Activated naive CD4-positive, alpha-beta T cell treated with anti-CD3 and anti-CD28 coated beads for 36 hours (primary cell): ENCODE results near the gene DTNB. TPM values are rescaled to one million over a fixed set of nuclear protein-coding genes. Genes with fewer than 3 reads are reported as not detected.
"Not testable (repeated sequence)": the region's sequence is repeated elsewhere in the genome, so short reads cannot be mapped to it uniquely, and the experiment has no call there.

Source experiments
- CTCF ChIA-PET: fragments of 350-600 bp; sonication (Branson Sonifier 250); formaldehyde crosslinking; loops from one replicate; lab custom pipeline; 2021; ENCODE audit warnings: antibody characterized with exemption; lab: Charles Lee
- DNase-seq: peaks from one replicate; pipeline ENCODE4 v3.0.0-alpha.2; 2020
- H3K27ac Mint-ChIP-seq: one replicate; pipeline ENCODE4 v1.8.0; 2021; ENCODE audit warnings: mild to moderate bottlenecking, mixed read lengths
- H3K27me3 Mint-ChIP-seq: one replicate; pipeline ENCODE4 v1.8.0; 2021; ENCODE audit warnings: low read depth, mixed read lengths
- H3K36me3 Mint-ChIP-seq: one replicate; pipeline ENCODE4 v1.8.0; 2021; ENCODE audit warnings: low read depth, mixed read lengths
- H3K4me1 Mint-ChIP-seq: one replicate; pipeline ENCODE4 v1.8.0; 2021; ENCODE audit warnings: low read depth, mixed read lengths
- H3K4me3 Mint-ChIP-seq: one replicate; pipeline ENCODE4 v1.8.0; 2021; ENCODE audit warnings: mild to moderate bottlenecking, moderate library complexity, mixed read lengths
- H3K9me3 Mint-ChIP-seq: one replicate; pipeline ENCODE4 v1.8.0; 2021; ENCODE audit warnings: mixed read lengths
- intact Hi-C: fragments of 100-400 bp; cut with micrococcal nuclease; formaldehyde crosslinking; loops from one replicate; pipeline ENCODE4 v1.15.1; 2023
- total RNA-seq, 2 experiments: library from RNA; stranded (reverse); gene quantifications; one replicate each; pipeline ENCODE4 v1.2.3, GENCODE V29; 2021

Gene DTNB
- total RNA-seq, 2 experiments from 2014 or later = 27.2 to 27.6 TPM

DNA sequence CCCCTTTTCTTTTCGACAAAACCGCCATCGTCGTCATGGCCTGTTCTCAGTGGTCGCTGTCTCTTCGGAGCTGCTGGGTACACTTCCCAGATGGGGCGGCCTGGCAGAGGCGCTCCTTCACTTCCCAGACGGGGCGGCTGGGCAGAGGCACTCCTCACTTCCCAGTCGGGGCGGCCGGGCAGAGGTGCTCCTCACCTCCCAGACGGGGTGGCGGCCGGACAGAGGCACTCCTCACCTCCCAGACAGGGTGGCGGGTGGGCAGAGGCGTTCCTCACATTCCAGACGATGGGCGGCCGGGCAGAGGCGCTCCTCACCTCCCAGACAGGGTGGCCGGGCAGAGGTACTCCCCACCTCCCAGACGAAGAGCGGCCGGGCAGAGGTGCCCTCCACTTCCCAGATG is 138.9 kb downstream of the DTNB start:
- no peak overlapping the region for H3K27ac Mint-ChIP-seq
- no peak for DNase-seq
- H3K9me3 Mint-ChIP-seq = no peaks in the 10 kb centered on the region
- no peaks in the 10 kb centered on the region for H3K4me1 Mint-ChIP-seq
- intact Hi-C loops = no loop called here
- peaks cover 2% of the 10 kb centered on the region for H3K36me3 Mint-ChIP-seq
- no peak overlapping the region for H3K4me3 Mint-ChIP-seq
- no peaks in the 10 kb centered on the region for H3K27me3 Mint-ChIP-seq
- CTCF ChIA-PET = no interaction called here

- H3K4me3 Mint-ChIP-seq, H3K36me3 Mint-ChIP-seq, H3K9me3 Mint-ChIP-seq, intact Hi-C loops, CTCF ChIA-PET, H3K27ac Mint-ChIP-seq, H3K4me1 Mint-ChIP-seq, DNase-seq, H3K27me3 Mint-ChIP-seq: not testable (repeated sequence)
These were observed 139.6 kb downstream of the DTNB start for GRCh38 chr2:25533771-25534170.

DNA sequence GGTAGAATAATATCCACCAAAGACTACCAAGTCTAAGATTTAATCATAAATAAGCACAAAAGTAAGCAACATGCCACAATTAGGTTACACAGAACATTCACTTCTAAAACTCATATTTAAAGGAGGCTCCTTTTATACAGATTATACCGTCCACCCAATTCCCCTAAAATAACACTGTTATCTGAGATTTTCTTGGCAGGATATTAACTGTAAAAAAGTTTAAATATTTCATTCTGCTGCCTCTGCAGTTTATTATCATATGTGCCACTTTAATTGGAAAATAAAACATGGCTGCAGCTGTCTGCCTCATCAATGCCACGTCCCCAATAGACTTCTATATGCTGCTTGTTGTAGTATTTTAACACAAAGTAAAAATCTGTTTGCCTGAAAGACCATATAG is 140.9 kb downstream of the DTNB start:
- no peaks in the 10 kb centered on the region for H3K9me3 Mint-ChIP-seq
- no peak for DNase-seq
- H3K27me3 Mint-ChIP-seq = no peaks in the 10 kb centered on the region
- CTCF ChIA-PET = interaction anchor here (0.7 kb wide), 1 partner anchor 227 kb away, joined by 3 read pairs; no protein-coding TSS in a partner anchor
- no peak overlapping the region for H3K27ac Mint-ChIP-seq
- H3K4me1 Mint-ChIP-seq = no peaks in the 10 kb centered on the region
- intact Hi-C loops = no loop called here
- H3K36me3 Mint-ChIP-seq = peaks cover 2% of the 10 kb centered on the region
- no peak overlapping the region for H3K4me3 Mint-ChIP-seq

GRCh38 chr2:25529034-25529433 is 144.3 kb downstream of the DTNB start:
- intact Hi-C loops = no loop called here
- H3K4me1 Mint-ChIP-seq = no peaks in the 10 kb centered on the region
- no peak for DNase-seq
- H3K9me3 Mint-ChIP-seq = no peaks in the 10 kb centered on the region
- CTCF ChIA-PET = no interaction called here
- no peaks in the 10 kb centered on the region for H3K27me3 Mint-ChIP-seq
- H3K4me3 Mint-ChIP-seq = no peak overlapping the region
- no peak overlapping the region for H3K27ac Mint-ChIP-seq
- H3K36me3 Mint-ChIP-seq = no peaks in the 10 kb centered on the region

GRCh38 chr2:25528173-25528572 is 145.2 kb downstream of the DTNB start:
- Mint-ChIP-seq H3K9me3 (no peaks in the 10 kb centered on the region), H3K27me3 (no peaks in the 10 kb centered on the region), H3K4me3 (no peak overlapping the region), H3K36me3 (no peaks in the 10 kb centered on the region), H3K4me1 (no peaks in the 10 kb centered on the region), H3K27ac (no peak overlapping the region)
- intact Hi-C loops = no loop called here
- no peak for DNase-seq
- CTCF ChIA-PET = no interaction called here

DNA sequence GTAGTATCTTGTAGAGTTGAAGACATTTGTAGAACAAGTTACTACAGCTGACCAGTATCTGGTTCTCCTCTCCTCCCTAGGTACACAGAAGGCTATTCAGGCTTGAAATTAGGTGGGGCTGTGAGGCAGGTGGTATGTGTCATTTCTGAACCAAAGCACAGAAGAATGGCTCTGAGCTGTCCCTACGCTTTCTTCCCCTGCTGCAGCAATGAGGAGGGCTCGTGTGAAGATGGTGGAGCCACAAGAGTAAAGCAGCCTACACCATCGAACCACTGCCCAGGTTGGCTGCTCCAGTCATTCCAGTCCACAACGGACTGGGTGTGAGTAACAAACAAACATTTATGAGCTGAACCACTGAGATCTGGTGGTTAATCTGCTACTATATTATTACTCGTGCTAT is 148.9 kb downstream of the DTNB start:
- Mint-ChIP-seq H3K4me1 (peaks cover 6% of the 10 kb centered on the region), H3K27me3 (no peaks in the 10 kb centered on the region)
- CTCF ChIA-PET = interaction anchor here (0.6 kb wide), 1 partner anchor 349 kb away, joined by 4 read pairs; no protein-coding TSS in a partner anchor

GRCh38 chr2:25523060-25523459 is 150.3 kb downstream of the DTNB start:
- Mint-ChIP-seq H3K9me3 (no peaks in the 10 kb centered on the region), H3K4me3 (no peak overlapping the region), H3K4me1 (peaks cover 6% of the 10 kb centered on the region), H3K27me3 (no peaks in the 10 kb centered on the region), H3K36me3 (no peaks in the 10 kb centered on the region), H3K27ac (no peak overlapping the region)
- DNase-seq = no peak
- intact Hi-C loops = loop anchor here (5.0 kb wide), 1 partner anchor 551 kb away; the partner anchor contains the start of gene DNAJC27
- CTCF ChIA-PET = interaction anchor here (0.6 to 0.8 kb wide), 2 partner anchors 180 to 213 kb away, joined by 3 to 7 read pairs; no protein-coding TSS in a partner anchor

More for the DNA sequence above, 148.9 kb downstream of the DTNB start:
- H3K9me3 Mint-ChIP-seq = no peaks in the 10 kb centered on the region
- DNase-seq = no peak
- H3K36me3 Mint-ChIP-seq = no peaks in the 10 kb centered on the region
- intact Hi-C loops = loop anchor here (5.0 kb wide), 1 partner anchor 552 kb away; the partner anchor contains the start of gene DNAJC27
- peak overlapping the region; percentile 36 for H3K27ac Mint-ChIP-seq
- no peak overlapping the region for H3K4me3 Mint-ChIP-seq

DNA sequence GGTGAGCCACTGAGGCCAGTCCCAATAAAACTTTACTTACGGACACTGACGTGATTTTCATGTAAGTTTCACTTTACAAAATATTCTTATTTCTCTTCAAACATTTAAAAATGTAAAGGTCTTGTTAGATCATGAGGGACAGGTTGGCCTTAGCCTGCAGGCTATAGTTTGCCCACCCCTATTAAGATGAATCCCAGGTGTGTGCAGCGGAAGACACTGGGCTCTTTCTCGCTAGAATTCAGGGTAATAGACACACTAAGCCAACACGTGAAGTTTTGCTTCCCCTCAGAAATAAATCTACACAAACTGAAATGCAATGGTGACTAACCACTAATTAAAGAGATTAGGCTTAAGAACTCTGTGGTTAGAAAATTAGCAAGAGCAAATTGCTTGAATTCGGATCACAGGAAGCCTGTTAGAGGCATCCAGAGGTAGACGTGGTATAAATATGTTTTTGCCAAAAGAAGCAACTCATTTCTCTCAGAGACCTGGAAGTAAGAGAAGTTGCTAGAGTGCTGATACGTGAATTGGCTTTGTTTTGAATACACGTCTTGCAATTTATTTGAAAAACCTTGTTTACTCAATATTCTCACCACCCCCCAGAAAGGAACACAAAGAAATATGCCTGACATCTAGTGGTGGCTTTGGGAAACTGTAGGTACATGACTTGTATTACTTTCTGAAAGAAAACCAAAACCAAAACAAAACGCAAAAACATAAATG is 151.6 kb downstream of the DTNB start:
- intact Hi-C loops = loop anchor here (1.0 to 5.0 kb wide), 10 partner anchors 36 to 550 kb away; partner anchors contain the start of gene DNAJC27
- H3K4me1 Mint-ChIP-seq = peaks cover 8% of the 10 kb centered on the region
- no peaks in the 10 kb centered on the region for H3K36me3 Mint-ChIP-seq
- CTCF ChIA-PET = interaction anchor here (0.7 to 1.1 kb wide), 5 partner anchors 9 to 159 kb away, joined by 3 read pairs; no protein-coding TSS in a partner anchor
- H3K9me3 Mint-ChIP-seq = no peaks in the 10 kb centered on the region
- no peaks in the 10 kb centered on the region for H3K27me3 Mint-ChIP-seq
- DNase-seq = peak; percentile 53
- H3K4me3 Mint-ChIP-seq = peak overlapping the region; percentile 11
- H3K27ac Mint-ChIP-seq = peak overlapping the region; percentile 64

GRCh38 chr2:25521126-25521525 is 152.3 kb downstream of the DTNB start:
- H3K27ac Mint-ChIP-seq = no peak overlapping the region
- H3K4me1 Mint-ChIP-seq = peaks cover 9% of the 10 kb centered on the region
- CTCF ChIA-PET = interaction anchor here (0.7 to 1.1 kb wide), 7 partner anchors 9 to 160 kb away, joined by 3 to 4 read pairs (median 3); no protein-coding TSS in a partner anchor
- no peak for DNase-seq
- no peaks in the 10 kb centered on the region for H3K9me3 Mint-ChIP-seq
- H3K36me3 Mint-ChIP-seq = no peaks in the 10 kb centered on the region
- intact Hi-C loops = loop anchor here (5.0 kb wide), 1 partner anchor 549 kb away; the partner anchor contains the start of gene DNAJC27
- H3K4me3 Mint-ChIP-seq = no peak overlapping the region
- H3K27me3 Mint-ChIP-seq = no peaks in the 10 kb centered on the region

DNA sequence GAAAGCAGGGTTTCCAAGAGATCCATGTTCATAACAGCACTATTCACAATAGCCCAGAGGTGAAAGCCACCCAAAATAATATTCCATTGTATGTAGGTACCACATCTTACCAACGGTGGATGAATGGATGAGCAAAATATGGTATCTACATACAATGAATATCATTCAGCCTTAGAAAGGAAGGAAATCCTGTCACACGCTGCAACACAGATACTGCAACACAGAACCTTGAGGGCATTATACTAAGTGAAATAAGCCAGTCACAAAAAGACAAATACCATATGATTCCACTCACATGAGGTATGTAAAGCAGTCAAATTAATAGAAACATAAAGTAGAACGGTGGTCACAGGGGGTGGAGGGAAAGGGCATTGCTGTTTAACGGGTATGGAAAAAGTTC is 155.7 kb downstream of the DTNB start:
- H3K27ac Mint-ChIP-seq = no peak overlapping the region
- intact Hi-C loops = no loop called here
- no peak overlapping the region for H3K4me3 Mint-ChIP-seq
- H3K4me1 Mint-ChIP-seq = peaks cover 16% of the 10 kb centered on the region
- DNase-seq = no peak
- H3K9me3 Mint-ChIP-seq = no peaks in the 10 kb centered on the region
- CTCF ChIA-PET = interaction anchor here (1.9 kb wide), 1 partner anchor 142 kb away, joined by 7 read pairs; no protein-coding TSS in a partner anchor
- no peaks in the 10 kb centered on the region for H3K36me3 Mint-ChIP-seq
- H3K27me3 Mint-ChIP-seq = no peaks in the 10 kb centered on the region

DNA sequence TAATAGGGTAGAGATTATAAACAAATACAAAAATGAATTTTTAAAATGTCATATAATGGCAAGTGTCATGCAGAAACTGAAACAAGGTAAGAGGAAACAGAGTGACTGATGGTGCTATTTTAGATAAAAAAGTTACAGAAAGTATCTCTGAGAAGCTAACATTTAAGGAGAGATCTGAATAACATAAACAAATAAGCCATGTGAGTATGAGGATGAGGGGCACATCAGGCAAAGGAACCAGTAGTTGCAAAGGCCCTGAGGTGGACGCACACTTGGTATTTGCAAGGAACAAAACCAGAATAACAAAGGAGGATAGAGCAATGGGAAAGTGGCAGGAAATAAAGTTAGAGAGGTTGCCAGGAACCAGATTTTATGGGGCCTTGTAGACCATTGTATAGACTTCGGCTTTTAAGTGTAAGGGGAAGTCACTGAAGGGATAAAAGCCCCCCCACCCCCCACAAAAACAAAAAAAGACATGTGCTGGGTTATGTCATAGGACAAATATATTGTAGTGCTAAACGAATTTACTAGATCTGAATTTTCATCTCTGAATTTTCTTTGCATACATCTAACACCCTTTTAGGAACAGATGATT is 159.2 kb downstream of the DTNB start:
- CTCF ChIA-PET = interaction anchor here (0.6 to 0.7 kb wide), 2 partner anchors 13 to 60 kb away, joined by 4 to 6 read pairs; no protein-coding TSS in a partner anchor
- peaks cover 11% of the 10 kb centered on the region for H3K4me1 Mint-ChIP-seq
- DNase-seq = no peak
- no peaks in the 10 kb centered on the region for H3K27me3 Mint-ChIP-seq
- peak overlapping the region; percentile 54 for H3K27ac Mint-ChIP-seq
- intact Hi-C loops = loop anchor here (2.0 kb wide), 1 partner anchor 61 kb away; no protein-coding TSS in a partner anchor
- H3K4me3 Mint-ChIP-seq = no peak overlapping the region
- no peaks in the 10 kb centered on the region for H3K9me3 Mint-ChIP-seq
- no peaks in the 10 kb centered on the region for H3K36me3 Mint-ChIP-seq

- intact Hi-C loops = no loop called here
- CTCF ChIA-PET = interaction anchor here (1.5 kb wide), 1 partner anchor 8 kb away, joined by 3 read pairs; no protein-coding TSS in a partner anchor
- no peaks in the 10 kb centered on the region for H3K27me3 Mint-ChIP-seq
- H3K9me3 Mint-ChIP-seq = no peaks in the 10 kb centered on the region
- peaks cover 11% of the 10 kb centered on the region for H3K4me1 Mint-ChIP-seq
- H3K36me3 Mint-ChIP-seq = no peaks in the 10 kb centered on the region
- DNase-seq = no peak
- no peak overlapping the region for H3K4me3 Mint-ChIP-seq
- no peak overlapping the region for H3K27ac Mint-ChIP-seq
These were observed 160.7 kb downstream of the DTNB start for GRCh38 chr2:25512707-25513106.
